Measurements from ENCODE around the gene TP53INP2.

DNA sequence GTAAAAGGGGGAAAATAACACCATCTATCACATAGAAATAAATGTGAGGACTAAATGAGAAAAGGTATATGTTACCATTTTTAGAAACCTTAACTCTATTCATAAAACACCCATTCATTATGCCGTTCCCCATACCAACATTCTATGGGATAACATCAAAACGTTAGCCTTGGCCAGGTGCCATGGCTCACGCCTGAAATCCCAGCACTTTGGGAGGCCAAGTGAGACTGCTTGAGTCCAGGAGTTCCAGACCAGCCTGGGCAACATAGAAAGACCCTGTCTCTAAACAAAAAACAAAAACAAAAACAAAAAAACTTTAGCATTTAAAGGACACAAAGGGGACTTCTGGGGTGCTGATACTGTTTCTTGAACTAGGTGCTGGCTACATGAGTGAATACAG, 28.6 kb upstream of the TP53INP2 start:
- no peak for TF ChIP-seq POLR2AphosphoS5 (IDR thresholded peaks at IDR 0.05; ENCODE audit: low read depth, low read length)
- TF ChIP-seq, protein P1, sequence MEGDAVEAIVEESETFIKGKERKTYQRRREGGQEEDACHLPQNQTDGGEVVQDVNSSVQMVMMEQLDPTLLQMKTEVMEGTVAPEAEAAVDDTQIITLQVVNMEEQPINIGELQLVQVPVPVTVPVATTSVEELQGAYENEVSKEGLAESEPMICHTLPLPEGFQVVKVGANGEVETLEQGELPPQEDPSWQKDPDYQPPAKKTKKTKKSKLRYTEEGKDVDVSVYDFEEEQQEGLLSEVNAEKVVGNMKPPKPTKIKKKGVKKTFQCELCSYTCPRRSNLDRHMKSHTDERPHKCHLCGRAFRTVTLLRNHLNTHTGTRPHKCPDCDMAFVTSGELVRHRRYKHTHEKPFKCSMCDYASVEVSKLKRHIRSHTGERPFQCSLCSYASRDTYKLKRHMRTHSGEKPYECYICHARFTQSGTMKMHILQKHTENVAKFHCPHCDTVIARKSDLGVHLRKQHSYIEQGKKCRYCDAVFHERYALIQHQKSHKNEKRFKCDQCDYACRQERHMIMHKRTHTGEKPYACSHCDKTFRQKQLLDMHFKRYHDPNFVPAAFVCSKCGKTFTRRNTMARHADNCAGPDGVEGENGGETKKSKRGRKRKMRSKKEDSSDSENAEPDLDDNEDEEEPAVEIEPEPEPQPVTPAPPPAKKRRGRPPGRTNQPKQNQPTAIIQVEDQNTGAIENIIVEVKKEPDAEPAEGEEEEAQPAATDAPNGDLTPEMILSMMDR (IDR thresholded peaks at IDR 0.05): no peak
- no peak for TF ChIP-seq TCF7L2 (IDR thresholded peaks at IDR 0.05; ENCODE audit: low read depth, low read length)
- TF ChIP-seq SIN3A (IDR thresholded peaks at IDR 0.05; ENCODE audit: borderline replicate concordance, insufficient read depth, low read depth, low read length): no peak
- TF ChIP-seq, protein P2, sequence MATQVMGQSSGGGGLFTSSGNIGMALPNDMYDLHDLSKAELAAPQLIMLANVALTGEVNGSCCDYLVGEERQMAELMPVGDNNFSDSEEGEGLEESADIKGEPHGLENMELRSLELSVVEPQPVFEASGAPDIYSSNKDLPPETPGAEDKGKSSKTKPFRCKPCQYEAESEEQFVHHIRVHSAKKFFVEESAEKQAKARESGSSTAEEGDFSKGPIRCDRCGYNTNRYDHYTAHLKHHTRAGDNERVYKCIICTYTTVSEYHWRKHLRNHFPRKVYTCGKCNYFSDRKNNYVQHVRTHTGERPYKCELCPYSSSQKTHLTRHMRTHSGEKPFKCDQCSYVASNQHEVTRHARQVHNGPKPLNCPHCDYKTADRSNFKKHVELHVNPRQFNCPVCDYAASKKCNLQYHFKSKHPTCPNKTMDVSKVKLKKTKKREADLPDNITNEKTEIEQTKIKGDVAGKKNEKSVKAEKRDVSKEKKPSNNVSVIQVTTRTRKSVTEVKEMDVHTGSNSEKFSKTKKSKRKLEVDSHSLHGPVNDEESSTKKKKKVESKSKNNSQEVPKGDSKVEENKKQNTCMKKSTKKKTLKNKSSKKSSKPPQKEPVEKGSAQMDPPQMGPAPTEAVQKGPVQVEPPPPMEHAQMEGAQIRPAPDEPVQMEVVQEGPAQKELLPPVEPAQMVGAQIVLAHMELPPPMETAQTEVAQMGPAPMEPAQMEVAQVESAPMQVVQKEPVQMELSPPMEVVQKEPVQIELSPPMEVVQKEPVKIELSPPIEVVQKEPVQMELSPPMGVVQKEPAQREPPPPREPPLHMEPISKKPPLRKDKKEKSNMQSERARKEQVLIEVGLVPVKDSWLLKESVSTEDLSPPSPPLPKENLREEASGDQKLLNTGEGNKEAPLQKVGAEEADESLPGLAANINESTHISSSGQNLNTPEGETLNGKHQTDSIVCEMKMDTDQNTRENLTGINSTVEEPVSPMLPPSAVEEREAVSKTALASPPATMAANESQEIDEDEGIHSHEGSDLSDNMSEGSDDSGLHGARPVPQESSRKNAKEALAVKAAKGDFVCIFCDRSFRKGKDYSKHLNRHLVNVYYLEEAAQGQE (IDR thresholded peaks at IDR 0.05; ENCODE audit: insufficient read depth in 1 of 2, low read depth in 2 of 2, low read length in 1 of 2): no peak

Data from Panc1 (cell line).